Measurements from ENCODE around the gene ST7.

Gene ST7

GRCh38 chr7:117138495-117138894 is 185.2 kb downstream of the ST7 start:
- no peak overlapping the region for H3K4me3 ChIP-seq (ENCODE audit: insufficient read depth, low read depth, low read length, poor library complexity, severe bottlenecking)
- H3K9me3 ChIP-seq (ENCODE audit: control insufficient read depth, low read length) = no peaks in the 10 kb centered on the region
- H3K27me3 ChIP-seq (replicated peaks; ENCODE audit: control insufficient read depth, insufficient read depth, low read length, poor library complexity, severe bottlenecking) = no peaks in the 10 kb centered on the region
- no peak overlapping the region for H3K27ac ChIP-seq (ENCODE audit: insufficient read depth, low read length, poor library complexity, severe bottlenecking)
- DNase-seq = no peak
- H3K4me1 ChIP-seq (ENCODE audit: control insufficient read depth, insufficient read depth, low read length, poor library complexity, severe bottlenecking) = no peaks in the 10 kb centered on the region
- H3K36me3 ChIP-seq (ENCODE audit: control insufficient read depth, insufficient read depth, low read length) = no peaks in the 10 kb centered on the region

- Histone ChIP-seq H3K27me3 (replicated peaks; ENCODE audit: control insufficient read depth, insufficient read depth, low read length, poor library complexity, severe bottlenecking) (no peaks in the 10 kb centered on the region), H3K27ac (ENCODE audit: insufficient read depth, low read length, poor library complexity, severe bottlenecking) (no peak overlapping the region), H3K9me3 (ENCODE audit: control insufficient read depth, low read length) (no peaks in the 10 kb centered on the region), H3K36me3 (ENCODE audit: control insufficient read depth, insufficient read depth, low read length) (no peaks in the 10 kb centered on the region), H3K4me1 (ENCODE audit: control insufficient read depth, insufficient read depth, low read length, poor library complexity, severe bottlenecking) (no peaks in the 10 kb centered on the region), H3K4me3 (ENCODE audit: insufficient read depth, low read depth, low read length, poor library complexity, severe bottlenecking) (no peak overlapping the region)
- no peak for DNase-seq
These were observed 185.7 kb downstream of the ST7 start for GRCh38 chr7:117138981-117139380.

GRCh38 chr7:117139397-117139984 is 186.2 kb downstream of the ST7 start:
- no peak overlapping the region for H3K27ac ChIP-seq (ENCODE audit: insufficient read depth, low read length, poor library complexity, severe bottlenecking)
- no peak for DNase-seq
- H3K9me3 ChIP-seq (ENCODE audit: control insufficient read depth, low read length) = no peaks in the 10 kb centered on the region
- no peak overlapping the region for H3K4me3 ChIP-seq (ENCODE audit: insufficient read depth, low read depth, low read length, poor library complexity, severe bottlenecking)
- H3K27me3 ChIP-seq (replicated peaks; ENCODE audit: control insufficient read depth, insufficient read depth, low read length, poor library complexity, severe bottlenecking) = no peaks in the 10 kb centered on the region
- H3K36me3 ChIP-seq (ENCODE audit: control insufficient read depth, insufficient read depth, low read length) = no peaks in the 10 kb centered on the region
- no peaks in the 10 kb centered on the region for H3K4me1 ChIP-seq (ENCODE audit: control insufficient read depth, insufficient read depth, low read length, poor library complexity, severe bottlenecking)

GRCh38 chr7:117140921-117141320 is 187.6 kb downstream of the ST7 start:
- Histone ChIP-seq H3K27me3 (replicated peaks; ENCODE audit: control insufficient read depth, insufficient read depth, low read length, poor library complexity, severe bottlenecking) (no peaks in the 10 kb centered on the region), H3K9me3 (ENCODE audit: control insufficient read depth, low read length) (no peaks in the 10 kb centered on the region), H3K4me1 (ENCODE audit: control insufficient read depth, insufficient read depth, low read length, poor library complexity, severe bottlenecking) (no peaks in the 10 kb centered on the region), H3K4me3 (ENCODE audit: insufficient read depth, low read depth, low read length, poor library complexity, severe bottlenecking) (no peak overlapping the region), H3K36me3 (ENCODE audit: control insufficient read depth, insufficient read depth, low read length) (no peaks in the 10 kb centered on the region), H3K27ac (ENCODE audit: insufficient read depth, low read length, poor library complexity, severe bottlenecking) (no peak overlapping the region)
- DNase-seq = no peak

GRCh38 chr7:117143066-117143465 is 189.8 kb downstream of the ST7 start:
- DNase-seq = no peak
- H3K27ac ChIP-seq (ENCODE audit: insufficient read depth, low read length, poor library complexity, severe bottlenecking) = no peak overlapping the region
- H3K9me3 ChIP-seq (ENCODE audit: control insufficient read depth, low read length) = no peaks in the 10 kb centered on the region
- no peaks in the 10 kb centered on the region for H3K27me3 ChIP-seq (replicated peaks; ENCODE audit: control insufficient read depth, insufficient read depth, low read length, poor library complexity, severe bottlenecking)
- no peaks in the 10 kb centered on the region for H3K36me3 ChIP-seq (ENCODE audit: control insufficient read depth, insufficient read depth, low read length)
- no peaks in the 10 kb centered on the region for H3K4me1 ChIP-seq (ENCODE audit: control insufficient read depth, insufficient read depth, low read length, poor library complexity, severe bottlenecking)
- no peak overlapping the region for H3K4me3 ChIP-seq (ENCODE audit: insufficient read depth, low read depth, low read length, poor library complexity, severe bottlenecking)

GRCh38 chr7:117143580-117143979 is 190.3 kb downstream of the ST7 start:
- Histone ChIP-seq H3K9me3 (ENCODE audit: control insufficient read depth, low read length) (no peaks in the 10 kb centered on the region), H3K4me1 (ENCODE audit: control insufficient read depth, insufficient read depth, low read length, poor library complexity, severe bottlenecking) (no peaks in the 10 kb centered on the region), H3K36me3 (ENCODE audit: control insufficient read depth, insufficient read depth, low read length) (no peaks in the 10 kb centered on the region), H3K4me3 (ENCODE audit: insufficient read depth, low read depth, low read length, poor library complexity, severe bottlenecking) (no peak overlapping the region), H3K27me3 (replicated peaks; ENCODE audit: control insufficient read depth, insufficient read depth, low read length, poor library complexity, severe bottlenecking) (no peaks in the 10 kb centered on the region), H3K27ac (ENCODE audit: insufficient read depth, low read length, poor library complexity, severe bottlenecking) (no peak overlapping the region)
- DNase-seq = no peak

GRCh38 chr7:117145333-117145732 is 192.0 kb downstream of the ST7 start:
- Histone ChIP-seq H3K4me3 (ENCODE audit: insufficient read depth, low read depth, low read length, poor library complexity, severe bottlenecking) (no peak overlapping the region), H3K36me3 (ENCODE audit: control insufficient read depth, insufficient read depth, low read length) (no peaks in the 10 kb centered on the region), H3K4me1 (ENCODE audit: control insufficient read depth, insufficient read depth, low read length, poor library complexity, severe bottlenecking) (no peaks in the 10 kb centered on the region), H3K27me3 (replicated peaks; ENCODE audit: control insufficient read depth, insufficient read depth, low read length, poor library complexity, severe bottlenecking) (no peaks in the 10 kb centered on the region), H3K9me3 (ENCODE audit: control insufficient read depth, low read length) (no peaks in the 10 kb centered on the region), H3K27ac (ENCODE audit: insufficient read depth, low read length, poor library complexity, severe bottlenecking) (no peak overlapping the region)
- DNase-seq = no peak

GRCh38 chr7:117146059-117146458 is 192.8 kb downstream of the ST7 start:
- H3K27me3 ChIP-seq (replicated peaks; ENCODE audit: control insufficient read depth, insufficient read depth, low read length, poor library complexity, severe bottlenecking) = no peaks in the 10 kb centered on the region
- no peak for DNase-seq
- no peaks in the 10 kb centered on the region for H3K36me3 ChIP-seq (ENCODE audit: control insufficient read depth, insufficient read depth, low read length)
- no peak overlapping the region for H3K27ac ChIP-seq (ENCODE audit: insufficient read depth, low read length, poor library complexity, severe bottlenecking)
- no peaks in the 10 kb centered on the region for H3K9me3 ChIP-seq (ENCODE audit: control insufficient read depth, low read length)
- H3K4me1 ChIP-seq (ENCODE audit: control insufficient read depth, insufficient read depth, low read length, poor library complexity, severe bottlenecking) = no peaks in the 10 kb centered on the region
- H3K4me3 ChIP-seq (ENCODE audit: insufficient read depth, low read depth, low read length, poor library complexity, severe bottlenecking) = no peak overlapping the region

- no peak overlapping the region for H3K27ac ChIP-seq (ENCODE audit: insufficient read depth, low read length, poor library complexity, severe bottlenecking)
- DNase-seq = no peak
These were observed 193.2 kb downstream of the ST7 start for GRCh38 chr7:117146511-117146910.

GRCh38 chr7:117148971-117149370 is 195.7 kb downstream of the ST7 start:
- Histone ChIP-seq H3K4me1 (ENCODE audit: control insufficient read depth, insufficient read depth, low read length, poor library complexity, severe bottlenecking) (no peaks in the 10 kb centered on the region), H3K9me3 (ENCODE audit: control insufficient read depth, low read length) (no peaks in the 10 kb centered on the region), H3K4me3 (ENCODE audit: insufficient read depth, low read depth, low read length, poor library complexity, severe bottlenecking) (no peak overlapping the region), H3K36me3 (ENCODE audit: control insufficient read depth, insufficient read depth, low read length) (no peaks in the 10 kb centered on the region), H3K27me3 (replicated peaks; ENCODE audit: control insufficient read depth, insufficient read depth, low read length, poor library complexity, severe bottlenecking) (no peaks in the 10 kb centered on the region), H3K27ac (ENCODE audit: insufficient read depth, low read length, poor library complexity, severe bottlenecking) (no peak overlapping the region)
- DNase-seq = no peak

More at GRCh38 chr7:117146511-117146910, 193.2 kb downstream of the ST7 start:
- Histone ChIP-seq H3K36me3 (ENCODE audit: control insufficient read depth, insufficient read depth, low read length) (no peaks in the 10 kb centered on the region), H3K27me3 (replicated peaks; ENCODE audit: control insufficient read depth, insufficient read depth, low read length, poor library complexity, severe bottlenecking) (no peaks in the 10 kb centered on the region), H3K4me3 (ENCODE audit: insufficient read depth, low read depth, low read length, poor library complexity, severe bottlenecking) (no peak overlapping the region), H3K4me1 (ENCODE audit: control insufficient read depth, insufficient read depth, low read length, poor library complexity, severe bottlenecking) (no peaks in the 10 kb centered on the region), H3K9me3 (ENCODE audit: control insufficient read depth, low read length) (no peaks in the 10 kb centered on the region)
